Stimulated activated naive CD8-positive, alpha-beta T cell treated with anti-CD3 and anti-CD28 coated beads, Interleukin-15, Interleukin-2, amounts not matched to agents 100 ng/mL and 50 ng/mL, for 24 hours (primary cell): Measurements from ENCODE around the gene EHMT2.
A peak's percentile ranks its signal among the peaks of the same experiment; 100 is the strongest.

Experiments
- H3K27ac Mint-ChIP-seq: one replicate; pipeline ENCODE4 v1.8.0; 2021; ENCODE audit warnings: mild to moderate bottlenecking, mixed read lengths
- H3K27me3 Mint-ChIP-seq: one replicate; pipeline ENCODE4 v1.8.0; 2021; ENCODE audit warnings: mixed read lengths
- H3K36me3 Mint-ChIP-seq: one replicate; pipeline ENCODE4 v1.8.0; 2021; ENCODE audit warnings: low read depth, mixed read lengths
- H3K4me1 Mint-ChIP-seq: one replicate; pipeline ENCODE4 v1.8.0; 2021; ENCODE audit warnings: low read depth, mixed read lengths
- H3K4me3 Mint-ChIP-seq: one replicate; pipeline ENCODE4 v1.8.0; 2021; ENCODE audit warnings: mild to moderate bottlenecking, mixed read lengths
- H3K9me3 Mint-ChIP-seq: one replicate; pipeline ENCODE4 v1.8.0; 2021; ENCODE audit warnings: mixed read lengths

Gene EHMT2

DNA sequence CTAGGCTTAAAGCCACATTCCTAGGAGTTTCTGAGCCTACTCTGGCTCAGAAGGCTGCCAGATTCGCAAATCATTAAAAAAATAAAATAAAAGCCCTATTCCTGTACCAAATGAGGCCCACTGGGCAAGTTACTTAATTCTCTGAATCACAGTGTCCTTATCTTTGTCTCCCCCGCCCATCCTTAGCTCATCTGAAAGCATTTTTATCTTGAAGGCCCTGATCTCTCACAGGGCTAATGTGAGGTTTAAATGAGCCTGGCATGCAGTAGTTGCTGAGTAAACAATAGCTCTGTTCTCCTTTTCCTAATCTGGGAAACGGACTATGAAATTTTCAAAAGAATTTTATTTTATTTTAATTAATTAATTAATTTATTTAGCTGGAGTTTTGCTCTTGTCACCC, 6.5 kb upstream of the EHMT2 start:
- Mint-ChIP-seq H3K4me3 (no peak overlapping the region), H3K4me1 (peaks cover 35% of the 10 kb centered on the region), H3K36me3 (no peaks in the 10 kb centered on the region), H3K27ac (no peak overlapping the region), H3K27me3 (peaks cover 4% of the 10 kb centered on the region), H3K9me3 (no peaks in the 10 kb centered on the region)

DNA sequence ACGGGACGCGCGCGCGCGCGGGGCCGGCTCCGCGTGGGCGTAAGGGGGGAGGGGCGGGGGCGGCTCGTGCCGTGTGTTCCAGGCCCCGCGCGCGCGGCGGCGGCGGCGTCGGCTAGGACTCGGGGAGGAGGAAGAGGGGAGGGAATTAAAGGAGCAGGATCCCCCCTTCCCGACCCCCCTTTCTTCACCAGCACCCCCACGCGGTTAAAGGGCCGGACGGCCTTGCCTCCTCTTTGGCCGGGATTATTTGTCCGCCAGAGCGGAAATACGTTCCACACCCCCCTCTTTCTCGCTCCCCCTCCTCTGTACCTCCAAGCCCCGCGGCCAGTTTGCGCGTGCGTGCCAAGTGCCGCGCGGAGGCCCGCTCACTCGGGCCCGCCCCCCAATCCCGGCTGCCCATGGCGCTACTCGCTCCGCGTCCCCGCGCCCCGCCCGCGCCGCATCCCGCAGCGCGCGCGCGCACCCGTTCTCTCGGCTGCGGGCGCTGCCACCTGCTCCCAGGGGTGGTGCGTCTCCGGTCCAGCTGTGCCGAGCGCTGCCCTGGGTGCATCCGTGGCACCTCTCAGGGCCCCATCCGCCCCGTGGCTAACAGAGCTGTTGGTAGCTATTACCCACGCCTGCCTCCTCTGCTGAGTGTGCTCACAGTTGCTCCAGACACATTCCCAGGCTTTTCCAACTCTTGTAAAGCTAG, 4.6 kb upstream of the EHMT2 start, which contains the start of gene ZBTB12:
Gene ZBTB12 (minus strand): TSS at position 134 of the 691 bp plus-strand sequence. CDS start 781 bp downstream, outside the sequence.
- peak within 1 kb of the TSS; percentile 82 for H3K4me3 Mint-ChIP-seq
- no peaks in the 10 kb centered on the region for H3K36me3 Mint-ChIP-seq
- peak within 1 kb of the TSS; percentile 67 for H3K27ac Mint-ChIP-seq
- H3K4me1 Mint-ChIP-seq = peaks cover 37% of the 10 kb centered on the region
- no peaks in the 10 kb centered on the region for H3K9me3 Mint-ChIP-seq
- H3K27me3 Mint-ChIP-seq = no peaks in the 10 kb centered on the region

GRCh38 chr6:31901415-31901952, 4.0 kb upstream of the EHMT2 start:
- H3K4me3 Mint-ChIP-seq = peak overlapping the region; percentile 61
- no peaks in the 10 kb centered on the region for H3K36me3 Mint-ChIP-seq
- H3K9me3 Mint-ChIP-seq = no peaks in the 10 kb centered on the region
- H3K27ac Mint-ChIP-seq = no peak overlapping the region
- no peaks in the 10 kb centered on the region for H3K27me3 Mint-ChIP-seq
- peaks cover 38% of the 10 kb centered on the region for H3K4me1 Mint-ChIP-seq

- Mint-ChIP-seq H3K4me3 (peak overlapping the region; percentile 61), H3K27ac (no peak overlapping the region), H3K4me1 (peaks cover 43% of the 10 kb centered on the region), H3K27me3 (no peaks in the 10 kb centered on the region), H3K9me3 (no peaks in the 10 kb centered on the region), H3K36me3 (no peaks in the 10 kb centered on the region)
These were observed 3.5 kb upstream of the EHMT2 start for GRCh38 chr6:31900917-31901414.

GRCh38 chr6:31899882-31900722, 2.6 kb upstream of the EHMT2 start:
- peaks cover 8% of the 10 kb centered on the region for H3K36me3 Mint-ChIP-seq
- no peaks in the 10 kb centered on the region for H3K27me3 Mint-ChIP-seq
- H3K9me3 Mint-ChIP-seq = no peaks in the 10 kb centered on the region
- no peak overlapping the region for H3K27ac Mint-ChIP-seq
- peaks cover 48% of the 10 kb centered on the region for H3K4me1 Mint-ChIP-seq
- peak overlapping the region; percentile 26 for H3K4me3 Mint-ChIP-seq

- no peaks in the 10 kb centered on the region for H3K9me3 Mint-ChIP-seq
- H3K4me1 Mint-ChIP-seq = peaks cover 48% of the 10 kb centered on the region
- H3K36me3 Mint-ChIP-seq = peaks cover 11% of the 10 kb centered on the region
- peak overlapping the region; percentile 57 for H3K4me3 Mint-ChIP-seq
- H3K27me3 Mint-ChIP-seq = no peaks in the 10 kb centered on the region
- no peak overlapping the region for H3K27ac Mint-ChIP-seq
These were observed 1.7 kb upstream of the EHMT2 start for GRCh38 chr6:31899215-31899614.

DNA sequence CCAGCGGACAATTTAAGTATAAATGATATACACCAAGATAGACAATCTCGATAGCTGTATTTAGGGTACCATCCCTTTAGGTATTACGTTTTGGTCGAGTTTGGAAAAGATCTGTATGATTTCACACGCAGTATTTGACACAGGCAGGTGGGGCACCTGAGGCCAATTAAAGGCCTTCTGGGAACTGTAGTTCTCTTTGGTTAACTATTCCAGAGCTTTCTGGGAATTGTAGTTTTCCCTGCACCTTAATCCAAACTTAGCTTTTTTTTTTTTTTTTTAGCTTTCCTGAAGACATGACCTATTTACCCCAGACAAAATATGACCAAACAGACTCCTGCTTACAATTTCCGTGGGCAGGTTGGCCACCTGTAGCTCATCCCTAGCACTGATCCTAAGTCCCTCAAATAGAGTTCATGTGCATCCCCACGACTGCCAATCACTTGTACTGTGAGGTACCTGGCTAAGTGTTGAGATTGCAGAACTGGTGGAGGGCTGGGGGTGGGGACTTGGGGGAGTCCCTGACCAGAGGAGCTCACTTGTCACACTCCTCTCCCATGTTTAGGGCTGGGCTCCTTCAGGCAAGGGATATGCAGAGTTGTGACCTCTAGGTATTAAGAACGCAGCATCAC, 999 bp upstream of the EHMT2 start:
- peaks cover 13% of the 10 kb centered on the region for H3K36me3 Mint-ChIP-seq

GRCh38 chr6:31896856-31897611, 464 bp downstream of the EHMT2 start:
- Mint-ChIP-seq H3K27ac (peak overlapping the region; percentile 75), H3K36me3 (peaks cover 28% of the 10 kb centered on the region), H3K9me3 (no peaks in the 10 kb centered on the region), H3K4me1 (peaks cover 39% of the 10 kb centered on the region), H3K4me3 (peak overlapping the region; percentile 80), H3K27me3 (no peaks in the 10 kb centered on the region)

More for the DNA sequence above, 999 bp upstream of the EHMT2 start:
- Mint-ChIP-seq H3K27me3 (no peaks in the 10 kb centered on the region), H3K9me3 (no peaks in the 10 kb centered on the region), H3K4me3 (peak overlapping the region; percentile 89), H3K27ac (peak overlapping the region; percentile 89), H3K4me1 (peaks cover 48% of the 10 kb centered on the region)

DNA sequence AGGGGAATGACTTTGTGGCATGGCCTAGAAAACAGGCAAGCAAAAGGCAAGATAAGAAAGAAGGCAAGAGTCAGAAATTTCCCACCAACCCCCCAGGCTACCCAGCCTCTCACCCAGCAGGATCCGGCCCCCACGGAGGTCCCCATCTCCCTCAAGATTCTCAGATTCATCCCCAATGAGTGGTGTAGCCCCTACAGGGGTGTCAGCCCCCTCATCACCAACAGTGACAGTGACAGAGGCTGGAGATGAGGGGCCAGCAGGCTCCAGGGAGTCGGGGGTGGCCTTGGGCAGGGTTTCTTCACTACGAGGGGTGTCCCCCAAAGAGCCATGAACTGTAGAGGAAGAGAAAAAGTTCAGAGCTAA, 1.0 kb downstream of the EHMT2 start:
- Mint-ChIP-seq H3K4me1 (peaks cover 39% of the 10 kb centered on the region), H3K36me3 (peaks cover 32% of the 10 kb centered on the region), H3K9me3 (no peaks in the 10 kb centered on the region), H3K4me3 (peak overlapping the region; percentile 80), H3K27me3 (no peaks in the 10 kb centered on the region), H3K27ac (peak overlapping the region; percentile 75)

DNA sequence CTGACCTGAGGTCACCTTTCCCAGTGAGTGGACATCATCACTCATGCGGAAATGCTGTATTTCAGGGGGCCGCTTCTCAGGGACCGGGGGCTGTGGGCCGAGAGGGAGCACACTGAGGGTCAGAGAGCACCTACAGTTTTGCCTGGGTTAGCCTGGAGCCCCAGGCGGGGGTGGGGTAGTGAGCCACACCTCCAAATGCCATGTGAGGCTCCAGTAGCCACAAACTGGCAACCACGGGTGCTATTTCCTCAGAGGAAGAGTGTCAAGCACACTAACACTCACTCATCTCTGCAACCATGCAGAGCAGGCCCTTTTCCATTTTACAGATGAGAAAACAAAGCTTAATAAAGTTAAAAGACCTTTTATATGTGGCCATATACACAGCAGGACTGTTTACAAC, 4.7 kb downstream of the EHMT2 start:
- Mint-ChIP-seq H3K9me3 (no peaks in the 10 kb centered on the region), H3K4me1 (peaks cover 11% of the 10 kb centered on the region), H3K4me3 (no peak overlapping the region), H3K27ac (no peak overlapping the region), H3K36me3 (peaks cover 55% of the 10 kb centered on the region), H3K27me3 (no peaks in the 10 kb centered on the region)

DNA sequence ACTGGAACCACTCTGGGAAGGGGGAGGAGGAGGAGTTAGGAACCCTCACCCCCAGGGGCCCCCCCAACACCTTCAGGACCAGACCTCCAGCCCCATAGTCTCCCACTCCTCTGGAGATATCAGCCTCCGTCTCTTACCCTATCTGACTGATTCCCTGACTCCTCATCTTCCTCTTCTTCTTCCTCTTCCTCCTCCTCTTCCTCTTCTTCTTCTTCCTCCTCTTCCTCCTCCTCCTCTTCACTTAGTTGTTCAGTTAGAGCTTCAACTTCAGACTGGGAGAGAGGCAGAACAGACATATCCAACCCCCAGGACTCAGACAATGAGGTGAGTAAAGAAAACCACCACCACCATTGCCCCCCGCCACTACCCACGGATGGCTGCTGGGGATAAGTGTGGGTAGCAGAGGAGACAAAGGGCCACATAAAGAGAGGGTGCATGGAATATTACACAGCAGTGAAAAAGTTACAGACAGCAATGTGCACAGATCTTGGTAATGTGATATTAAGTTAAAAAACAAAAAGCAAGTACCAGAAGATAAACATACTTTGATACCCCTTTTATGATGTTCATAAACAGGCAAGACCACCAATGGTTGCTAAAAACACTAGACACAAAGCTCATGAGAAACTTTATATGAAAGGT, 8.0 kb downstream of the EHMT2 start:
- Mint-ChIP-seq H3K9me3 (no peaks in the 10 kb centered on the region), H3K4me1 (no peaks in the 10 kb centered on the region), H3K36me3 (peaks cover 66% of the 10 kb centered on the region), H3K27me3 (no peaks in the 10 kb centered on the region), H3K4me3 (no peak overlapping the region), H3K27ac (peak overlapping the region; percentile 13)

DNA sequence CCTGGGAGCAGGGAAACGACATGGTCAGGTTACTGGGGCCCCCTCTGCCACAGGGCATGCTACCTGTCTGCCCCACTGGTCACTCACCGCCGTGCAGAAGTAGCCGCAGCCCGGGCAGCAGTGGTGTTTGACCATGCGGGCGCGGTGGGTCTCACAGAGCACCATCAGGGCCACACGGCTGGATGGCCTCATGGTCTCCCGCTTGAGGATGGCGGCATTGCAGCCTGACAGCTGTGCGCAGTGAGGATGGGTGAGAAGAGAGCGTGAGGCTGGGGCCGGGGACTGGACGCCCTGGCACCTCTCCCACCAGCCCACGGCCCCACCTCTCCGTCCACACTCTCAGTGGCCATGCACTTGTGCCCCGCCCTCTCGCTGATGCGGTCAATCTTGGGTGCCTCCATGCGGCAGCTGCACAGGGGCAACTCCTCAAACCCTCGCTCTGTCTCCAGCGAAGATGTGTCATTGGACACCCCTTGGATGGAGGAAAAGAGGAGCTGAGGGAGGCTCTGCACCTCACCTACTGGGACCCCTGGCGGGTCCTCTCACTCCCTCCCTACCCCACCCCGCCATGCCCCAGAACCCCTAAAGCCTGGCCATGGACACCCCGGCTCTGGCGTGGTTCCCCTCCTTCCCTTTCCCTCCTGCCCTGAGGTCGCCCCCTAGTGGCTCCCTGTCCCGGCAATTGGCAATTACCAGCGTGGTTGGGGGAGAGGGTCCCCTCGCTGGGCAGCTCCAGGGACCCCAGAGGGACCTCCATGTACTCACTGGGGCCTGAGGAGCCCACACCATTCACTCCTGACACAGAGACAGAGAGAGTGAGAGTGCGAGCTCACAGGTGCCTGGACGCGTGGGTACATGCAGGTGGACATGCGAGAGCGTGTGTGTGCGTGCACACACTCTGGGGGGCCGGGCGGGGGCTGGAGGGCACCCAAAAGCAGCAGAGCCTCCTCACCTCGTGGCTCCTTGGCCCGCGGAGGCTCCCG, 8.9 kb downstream of the EHMT2 start:
- H3K27me3 Mint-ChIP-seq = no peaks in the 10 kb centered on the region
- H3K36me3 Mint-ChIP-seq = peaks cover 64% of the 10 kb centered on the region
- no peak overlapping the region for H3K4me3 Mint-ChIP-seq
- no peaks in the 10 kb centered on the region for H3K9me3 Mint-ChIP-seq
- no peak overlapping the region for H3K27ac Mint-ChIP-seq
- H3K4me1 Mint-ChIP-seq = no peaks in the 10 kb centered on the region
